ENCODE data around the gene ACYP2.

DNA sequence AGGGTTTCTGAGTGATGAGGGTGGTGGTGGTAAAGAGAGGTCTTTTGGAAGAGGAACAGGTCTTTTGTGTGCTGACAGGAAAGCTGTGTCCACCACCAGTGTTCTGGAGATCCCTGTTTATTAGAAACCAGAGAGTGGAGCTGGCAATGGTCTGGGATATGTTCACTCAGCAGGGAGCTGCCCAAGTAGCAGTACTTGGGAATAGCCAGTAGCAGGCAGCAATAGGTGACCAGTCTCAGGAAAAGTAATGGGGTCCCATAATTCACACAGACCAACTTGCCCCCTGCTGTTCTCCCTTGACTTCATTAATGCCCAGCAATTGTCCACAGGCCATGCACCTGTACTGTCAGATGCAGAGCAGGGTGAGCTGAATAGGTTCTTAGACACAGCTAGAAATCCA, 138.8 kb downstream of the ACYP2 start:
- TF ChIP-seq EZH2 (IDR thresholded peaks at IDR 0.05; ENCODE audit: insufficient read depth, poor library complexity, severe bottlenecking) (no peak), EZH2phosphoT487 (IDR thresholded peaks at IDR 0.05; ENCODE audit: insufficient read depth, low read depth) (no peak)

All from GM23248 (cell line).